HG03060 (cell line): Measurements from ENCODE around the gene DNAJC18.
"Not testable (repeated sequence)": the region's sequence is repeated elsewhere in the genome, so short reads cannot be mapped to it uniquely, and the experiment has no call there.

ENCODE experiments used
- ATAC-seq: cut with Tn5 transposase; IDR thresholded peaks from one replicate; pipeline ENCODE4 v1.9.1; 2021; ENCODE audit warnings: low read depth, moderate number of reproducible peaks; ENCODE audit not compliant: unreplicated experiment

DNAJC18 gene

DNA sequence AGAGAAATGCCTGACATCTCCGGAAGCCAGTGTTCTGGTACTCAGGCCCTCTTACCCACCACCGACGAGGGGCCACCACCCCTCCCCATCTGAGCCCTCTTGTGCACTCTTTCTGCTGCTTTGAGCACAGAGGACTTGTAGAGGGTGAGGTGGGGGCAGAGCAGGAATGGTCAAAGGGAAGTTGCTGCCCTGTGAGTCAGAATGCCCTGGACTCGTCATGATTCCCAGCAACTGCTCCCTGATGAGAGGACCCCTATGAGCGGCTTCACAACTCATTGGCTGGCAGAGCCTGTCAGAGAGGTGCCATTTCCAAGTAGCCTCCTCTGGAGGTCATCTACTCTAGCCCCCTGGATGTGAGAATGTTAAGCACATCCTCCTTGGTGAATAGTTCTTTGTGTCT lies 22.4 kb upstream of the DNAJC18 start:
- no peak for ATAC-seq

DNA sequence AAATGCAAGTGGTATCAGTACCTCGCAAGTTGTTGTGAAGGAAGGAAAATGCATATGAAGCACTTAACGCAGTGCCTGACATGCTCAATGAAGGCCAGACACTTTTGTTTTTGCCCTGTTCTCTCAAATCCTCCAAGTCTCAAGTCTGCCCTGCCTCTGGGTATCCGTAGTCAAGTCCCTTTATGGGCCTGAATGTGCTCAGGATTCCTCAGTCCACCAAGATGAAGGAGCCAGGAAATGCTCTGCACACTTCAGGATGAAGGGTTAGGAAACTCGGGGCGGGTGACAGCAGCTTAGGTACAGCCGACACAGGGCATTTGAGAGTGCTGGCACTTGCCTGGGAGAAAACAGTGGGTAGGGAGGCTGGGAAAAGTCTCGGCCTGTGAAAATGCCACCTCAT lies 21.9 kb upstream of the DNAJC18 start:
- no peak for ATAC-seq

- no peak for ATAC-seq
Measured at GRCh38 chr5:139460455-139460854, 21.1 kb upstream of the DNAJC18 start.

DNA sequence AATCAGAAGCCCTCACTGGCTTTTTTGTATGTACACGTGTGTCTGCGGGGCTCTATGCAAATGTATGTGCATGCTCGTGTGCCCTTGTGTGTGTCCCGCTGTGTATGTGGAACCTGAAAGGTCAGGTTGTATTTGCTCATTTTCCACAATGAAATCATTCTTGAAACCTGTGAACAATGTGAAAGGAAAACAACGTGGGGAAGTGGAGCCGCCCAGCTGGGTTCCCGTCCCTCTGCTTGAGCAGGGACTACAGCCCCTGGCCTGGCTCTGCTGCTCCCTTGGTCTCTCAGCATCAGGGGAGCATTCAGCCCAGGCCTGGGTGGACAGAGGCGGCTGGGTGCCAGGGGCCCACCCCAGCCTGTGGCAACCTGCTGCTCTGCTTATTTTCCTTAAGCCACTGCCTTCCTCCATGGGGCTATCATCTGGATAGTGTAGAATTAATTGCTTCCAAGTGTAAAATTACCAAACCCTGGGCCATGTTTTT lies 20.2 kb upstream of the DNAJC18 start:
- no peak for ATAC-seq

- ATAC-seq, result no peak
Measured at GRCh38 chr5:139458580-139459407, 19.5 kb upstream of the DNAJC18 start.

- no peak for ATAC-seq
Measured at GRCh38 chr5:139457653-139458306, 18.5 kb upstream of the DNAJC18 start.

DNA sequence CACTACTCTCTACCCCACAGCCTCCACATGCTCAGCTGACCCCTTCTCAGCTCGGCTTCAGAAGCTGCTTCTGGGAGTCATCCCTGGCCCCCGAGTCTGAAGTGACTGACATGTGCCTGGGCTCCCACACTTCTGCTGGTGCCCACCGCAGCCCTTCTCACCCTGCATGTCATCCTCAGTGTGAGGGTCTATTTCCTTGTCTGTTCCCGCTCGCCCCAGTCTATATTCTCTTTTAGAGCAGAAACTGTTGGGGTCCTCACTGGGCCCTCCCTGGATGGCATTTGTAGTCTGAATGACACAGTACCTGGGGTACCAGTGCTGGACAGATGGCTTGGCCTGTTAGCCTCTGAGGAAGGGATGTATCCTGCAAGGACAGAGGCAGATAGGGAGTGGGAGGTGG lies 17.9 kb upstream of the DNAJC18 start:
- ATAC-seq, result no peak

DNA sequence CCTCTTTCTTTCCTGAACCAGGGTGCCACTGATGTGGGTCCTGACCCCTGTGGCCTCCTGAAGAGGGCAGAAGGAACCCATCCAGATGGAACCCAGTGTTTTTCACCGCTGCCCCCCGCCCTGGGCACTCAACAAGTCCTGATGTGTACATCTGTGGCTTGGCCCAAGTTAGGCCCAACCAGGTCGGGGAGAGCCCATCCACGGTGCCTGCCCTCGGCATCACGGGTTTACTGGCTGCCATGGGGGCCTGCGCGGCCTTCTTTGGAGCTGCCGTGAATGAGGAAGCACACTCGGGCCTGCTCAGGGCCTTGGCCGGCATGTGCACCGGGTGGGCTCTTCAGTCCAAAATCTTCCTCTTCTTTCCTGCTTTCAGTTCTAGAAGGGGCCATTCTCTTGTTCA lies 17.5 kb upstream of the DNAJC18 start:
- ATAC-seq, result no peak

GRCh38 chr5:139454568-139455290 lies 15.4 kb upstream of the DNAJC18 start:
- no peak for ATAC-seq

GRCh38 chr5:139453683-139454567 lies 14.6 kb upstream of the DNAJC18 start:
- ATAC-seq, result no peak

GRCh38 chr5:139451878-139452660 lies 12.7 kb upstream of the DNAJC18 start:
- no peak for ATAC-seq

DNA sequence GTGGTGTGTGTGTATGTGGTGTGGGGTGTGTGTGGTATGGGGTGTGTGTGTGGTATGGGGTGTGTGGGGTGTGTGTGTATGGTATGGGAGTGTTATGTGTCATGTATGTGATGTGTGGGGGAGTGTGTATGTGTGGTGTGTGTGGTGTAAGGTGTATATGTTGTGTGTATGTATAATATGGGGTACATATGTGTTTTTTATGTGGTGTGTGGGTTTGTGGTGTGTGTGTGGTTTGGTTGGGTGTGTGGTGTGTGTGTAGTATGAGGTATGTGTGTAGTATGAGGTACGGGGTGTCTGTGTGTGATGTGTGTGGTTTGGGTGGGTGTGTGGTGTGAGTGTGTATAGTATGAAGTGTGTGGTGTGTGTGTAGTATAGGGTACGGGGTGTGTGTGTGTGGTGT lies 11.9 kb upstream of the DNAJC18 start:
- ATAC-seq, result no peak

DNA sequence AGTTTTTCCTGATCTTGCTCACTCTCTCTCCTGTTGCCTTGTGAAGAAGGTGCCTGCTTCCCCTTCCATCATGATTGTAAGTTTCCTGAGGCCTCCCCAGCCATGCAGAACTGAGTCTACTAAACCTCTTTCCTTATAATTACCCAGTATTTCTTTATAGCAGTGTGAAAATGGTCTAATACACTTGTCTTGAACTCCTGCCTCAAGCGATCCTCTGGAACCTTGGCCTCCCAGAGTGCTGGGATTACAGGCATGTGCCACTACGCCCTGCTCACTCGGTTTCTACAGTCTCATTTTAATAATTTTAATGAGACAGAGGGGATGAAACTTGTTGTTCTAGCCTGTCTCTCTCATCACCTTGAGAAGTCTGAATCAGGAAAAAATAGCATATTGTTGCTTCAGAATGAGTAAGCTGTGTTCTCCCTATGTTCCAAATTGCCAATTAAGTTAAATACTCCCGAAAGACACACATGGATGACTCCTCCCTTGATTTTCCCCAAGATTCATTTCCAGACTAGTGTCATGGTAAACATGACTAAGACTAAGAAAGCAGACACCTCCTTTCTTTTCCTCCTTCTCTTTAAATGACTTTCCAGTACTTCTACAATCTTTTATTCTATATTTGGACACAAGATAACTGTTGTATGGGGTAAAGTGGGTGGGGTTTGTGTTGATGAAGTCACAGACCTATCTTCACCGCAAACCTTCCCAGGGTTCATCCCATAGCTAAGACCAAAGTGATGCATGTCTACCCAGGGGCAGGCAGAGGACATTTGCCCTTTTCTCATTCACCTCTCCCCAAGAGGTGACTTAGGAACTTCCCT lies 7.8 kb upstream of the DNAJC18 start:
- ATAC-seq, result no peak

GRCh38 chr5:139445325-139446170 lies 6.2 kb upstream of the DNAJC18 start:
- ATAC-seq, result no peak

DNA sequence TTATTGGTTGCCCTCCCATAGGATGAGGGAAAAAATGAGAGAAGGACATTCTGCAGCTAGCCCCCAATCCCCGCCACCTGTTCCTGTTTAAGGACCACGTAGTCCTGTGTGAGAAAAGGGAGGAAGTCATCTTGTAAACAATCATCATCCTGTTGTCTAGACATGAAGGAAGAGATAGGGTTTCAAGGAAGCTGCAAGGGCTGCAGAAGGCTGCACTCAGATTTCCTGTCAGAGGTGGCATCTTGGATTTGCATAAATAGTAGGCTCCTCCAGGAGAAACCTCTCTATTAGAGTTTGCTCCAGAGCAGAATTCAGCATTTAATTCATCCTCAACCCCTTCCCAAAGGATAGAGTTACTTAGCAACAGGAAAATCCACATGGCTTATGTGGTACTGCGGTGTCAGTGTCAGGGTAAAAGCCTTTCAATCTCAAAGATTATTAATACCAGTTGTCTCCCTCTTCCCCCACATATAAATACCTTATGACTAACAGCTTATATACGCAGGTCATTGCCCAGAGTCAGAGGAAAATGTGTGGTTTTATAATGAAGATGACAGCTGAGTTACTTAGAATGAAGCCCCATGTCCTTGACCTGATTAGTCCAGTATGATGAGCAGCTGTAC lies 4.6 kb upstream of the DNAJC18 start:
- ATAC-seq, result no peak

DNA sequence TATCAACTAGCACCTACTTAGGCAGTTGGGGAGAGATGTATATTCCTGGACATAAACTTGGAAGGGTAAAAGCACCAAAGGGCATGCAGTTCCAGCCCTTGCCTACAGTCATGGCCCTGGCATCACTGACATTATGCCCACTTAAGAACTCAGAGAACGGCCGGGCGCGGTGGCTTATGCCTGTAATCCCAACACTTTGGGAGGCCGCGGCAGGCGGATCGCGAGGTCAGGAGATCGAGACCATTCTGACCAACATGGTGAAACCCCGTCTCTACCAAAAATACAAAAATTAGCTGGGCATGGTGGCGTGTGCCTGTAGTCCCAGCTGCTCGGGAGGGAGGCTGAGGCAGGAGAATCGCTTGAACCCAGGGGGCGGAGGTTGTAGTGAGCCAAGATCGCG lies 1.1 kb upstream of the DNAJC18 start:
- ATAC-seq, result not testable (repeated sequence)

- no peak for ATAC-seq
Measured at GRCh38 chr5:139438707-139439012, 665 bp downstream of the DNAJC18 start.

DNA sequence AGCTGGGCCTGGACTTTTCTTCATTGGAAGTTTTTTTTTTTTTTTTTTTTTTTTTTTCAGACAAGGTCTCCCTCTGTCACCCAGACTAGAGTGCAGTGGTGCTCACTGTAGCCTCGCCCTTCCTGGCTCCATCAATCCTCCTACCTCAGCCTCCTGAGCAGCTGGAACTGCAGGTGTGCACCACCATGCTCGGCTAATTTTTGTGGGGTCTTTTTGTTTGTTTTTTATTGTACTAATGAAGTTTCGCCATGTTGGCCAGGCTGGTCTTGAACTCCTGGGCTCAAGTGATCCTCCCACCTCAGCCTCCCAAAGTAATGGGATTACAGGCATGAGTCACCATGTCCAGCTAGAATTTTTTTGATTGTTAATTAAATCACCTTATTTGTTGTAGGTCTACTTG lies 3.6 kb downstream of the DNAJC18 start:
- no peak for ATAC-seq
